Epithelial cell of proximal tubule (primary cell): ENCODE results near the gene ZCCHC7. TPM values are rescaled to one million over a fixed set of nuclear protein-coding genes. Genes with fewer than 3 reads are reported as not detected.

ENCODE experiments used
- DNase-seq: peaks from one replicate; pipeline ENCODE4 v3.0.0-alpha.2; 2011; ENCODE audit warnings: low read depth
- H3K4me3 ChIP-seq: 2 replicates; pipeline ENCODE4 v1.5.1; 2011; ENCODE audit warnings: low read depth, mild to moderate bottlenecking, low read length
- total RNA-seq: library from RNA; depleted of rRNA; stranded (reverse); fragments of >200 nt; gene quantifications from 2 replicates; pipeline ENCODE4 v1.2.3, GENCODE V29; 2015
- TF ChIP-seq, protein P1 (sequence below): conservative IDR thresholded peaks from 2 replicates; pipeline ENCODE4 v1.5.1; 2012; ENCODE audit warnings: low read depth, mild to moderate bottlenecking, low read length

ZCCHC7 gene
- total RNA-seq, 1 donor from 2014 or later: 13.3 TPM

DNA sequence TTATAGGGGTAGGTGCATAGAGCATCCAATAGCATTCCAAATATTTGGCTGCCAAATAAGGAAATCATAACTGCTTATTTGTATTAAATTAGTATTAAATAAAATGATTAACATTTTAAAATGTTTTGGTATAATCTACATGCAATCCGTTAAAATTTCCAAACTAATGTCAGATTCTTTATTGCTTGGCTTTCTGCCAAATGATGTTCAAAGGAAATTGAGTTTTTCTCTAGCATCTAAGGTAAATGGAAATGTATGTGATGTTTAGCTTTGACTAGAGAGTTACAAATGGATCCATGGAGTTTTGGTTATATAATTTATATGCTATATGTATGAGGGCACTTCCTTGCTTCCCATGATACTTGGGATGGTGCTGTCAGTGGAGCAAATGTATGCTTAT, 121.7 kb downstream of the ZCCHC7 start:
- H3K4me3 ChIP-seq: no peak overlapping the region
- no peak for DNase-seq
- TF ChIP-seq, protein P1, sequence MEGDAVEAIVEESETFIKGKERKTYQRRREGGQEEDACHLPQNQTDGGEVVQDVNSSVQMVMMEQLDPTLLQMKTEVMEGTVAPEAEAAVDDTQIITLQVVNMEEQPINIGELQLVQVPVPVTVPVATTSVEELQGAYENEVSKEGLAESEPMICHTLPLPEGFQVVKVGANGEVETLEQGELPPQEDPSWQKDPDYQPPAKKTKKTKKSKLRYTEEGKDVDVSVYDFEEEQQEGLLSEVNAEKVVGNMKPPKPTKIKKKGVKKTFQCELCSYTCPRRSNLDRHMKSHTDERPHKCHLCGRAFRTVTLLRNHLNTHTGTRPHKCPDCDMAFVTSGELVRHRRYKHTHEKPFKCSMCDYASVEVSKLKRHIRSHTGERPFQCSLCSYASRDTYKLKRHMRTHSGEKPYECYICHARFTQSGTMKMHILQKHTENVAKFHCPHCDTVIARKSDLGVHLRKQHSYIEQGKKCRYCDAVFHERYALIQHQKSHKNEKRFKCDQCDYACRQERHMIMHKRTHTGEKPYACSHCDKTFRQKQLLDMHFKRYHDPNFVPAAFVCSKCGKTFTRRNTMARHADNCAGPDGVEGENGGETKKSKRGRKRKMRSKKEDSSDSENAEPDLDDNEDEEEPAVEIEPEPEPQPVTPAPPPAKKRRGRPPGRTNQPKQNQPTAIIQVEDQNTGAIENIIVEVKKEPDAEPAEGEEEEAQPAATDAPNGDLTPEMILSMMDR: no peak

DNA sequence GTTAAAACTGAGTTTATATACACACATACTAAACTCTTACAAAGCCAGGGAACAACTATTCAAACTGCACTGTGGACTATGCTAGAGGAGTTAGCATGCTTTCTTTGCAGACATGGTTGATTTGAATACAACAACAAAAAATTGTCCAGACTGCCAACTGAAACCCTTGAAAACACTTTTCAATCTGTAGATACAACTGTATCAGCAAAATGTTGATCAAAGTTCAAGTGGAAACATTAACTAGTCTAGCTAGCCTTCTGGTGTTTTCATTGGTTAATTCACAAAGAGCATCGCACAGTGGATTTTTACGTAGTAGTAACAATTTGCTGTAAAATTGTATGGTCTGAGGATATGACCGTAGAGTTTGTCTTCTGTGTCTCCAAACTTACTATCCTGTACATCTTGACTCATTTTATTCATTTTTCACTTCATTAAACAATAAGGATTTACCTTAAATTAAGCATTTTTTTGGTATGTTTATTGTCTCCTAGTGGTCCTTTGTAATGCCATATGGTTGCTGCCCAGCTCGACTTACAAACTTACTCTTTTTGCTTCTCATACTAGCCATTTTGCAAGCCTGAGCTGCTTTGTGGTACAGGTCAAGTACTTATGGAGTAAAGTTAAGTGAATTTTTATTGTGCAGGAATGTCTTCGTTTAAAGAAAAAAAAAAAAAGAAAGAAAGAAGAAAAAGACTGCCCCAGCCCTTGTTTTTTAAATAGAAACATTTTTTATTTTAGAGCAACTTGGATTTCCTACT, 123.4 kb downstream of the ZCCHC7 start:
- TF ChIP-seq, protein P1: no peak
- DNase-seq: no peak
- no peak overlapping the region for H3K4me3 ChIP-seq

DNA sequence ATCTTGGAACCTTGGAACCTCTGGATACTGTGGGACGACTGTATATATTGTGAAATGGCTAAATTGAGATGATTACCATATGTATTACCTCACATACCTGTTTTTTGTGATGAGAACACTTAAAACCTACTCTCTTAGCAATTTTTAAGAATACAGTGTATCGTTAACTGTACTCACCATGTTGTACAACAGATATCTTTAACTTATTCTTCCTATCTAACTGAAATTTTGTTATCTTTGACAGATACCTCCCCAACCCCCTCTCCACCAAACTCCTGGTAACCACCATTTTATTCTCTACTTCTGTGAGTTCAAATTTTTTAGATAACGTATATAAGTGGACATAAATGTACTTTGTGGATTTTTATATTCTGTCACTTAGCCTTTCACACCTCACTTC, 126.5 kb downstream of the ZCCHC7 start:
- DNase-seq: no peak
- H3K4me3 ChIP-seq: no peak overlapping the region
- TF ChIP-seq, protein P1: no peak

DNA sequence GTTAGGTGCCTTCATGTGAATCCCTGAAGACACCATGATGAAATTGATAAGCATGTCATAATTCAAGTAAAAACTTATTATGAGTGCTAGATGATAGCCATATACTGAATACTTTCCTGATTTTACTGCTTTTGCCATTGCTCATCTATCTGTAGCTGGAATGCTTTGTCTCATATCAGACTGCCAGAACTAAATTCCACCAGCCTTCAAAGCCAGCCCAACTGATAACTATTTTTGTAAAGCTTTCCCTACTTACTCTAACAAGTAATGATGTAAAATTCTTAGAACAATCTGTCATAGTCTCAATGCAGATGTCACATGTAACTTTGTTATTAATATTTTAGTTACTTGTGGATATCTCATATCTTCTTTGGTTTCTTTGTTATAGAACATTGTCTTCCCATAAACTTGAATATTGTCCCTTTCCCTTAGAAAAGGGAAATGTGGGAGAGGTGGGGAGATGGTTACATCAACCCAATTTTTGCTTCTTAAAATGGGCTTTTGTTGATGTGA, 128.3 kb downstream of the ZCCHC7 start:
- TF ChIP-seq, protein P1: no peak
- H3K4me3 ChIP-seq: no peak overlapping the region
- DNase-seq: no peak

DNA sequence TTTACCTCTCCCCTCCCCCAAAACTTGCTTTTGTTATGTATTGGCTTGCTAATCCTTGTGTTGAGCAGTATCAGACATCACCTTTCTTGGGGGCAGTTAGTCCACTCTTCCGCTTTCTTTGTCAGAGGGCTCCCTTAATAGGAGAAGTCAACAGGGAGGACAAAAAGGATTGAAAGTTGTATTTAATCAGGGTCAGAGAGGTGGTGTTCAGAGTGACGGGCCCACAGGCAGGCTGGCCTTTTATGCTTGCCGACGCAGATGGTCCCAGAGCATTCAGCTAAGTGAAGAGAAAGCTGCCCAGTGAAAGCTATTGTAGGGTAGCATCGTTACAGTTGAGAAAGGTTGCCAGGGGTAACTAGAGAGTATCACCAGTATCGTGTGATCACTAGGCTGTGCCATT, 131.1 kb downstream of the ZCCHC7 start:
- no peak for DNase-seq
- H3K4me3 ChIP-seq: no peak overlapping the region
- TF ChIP-seq, protein P1: no peak

DNA sequence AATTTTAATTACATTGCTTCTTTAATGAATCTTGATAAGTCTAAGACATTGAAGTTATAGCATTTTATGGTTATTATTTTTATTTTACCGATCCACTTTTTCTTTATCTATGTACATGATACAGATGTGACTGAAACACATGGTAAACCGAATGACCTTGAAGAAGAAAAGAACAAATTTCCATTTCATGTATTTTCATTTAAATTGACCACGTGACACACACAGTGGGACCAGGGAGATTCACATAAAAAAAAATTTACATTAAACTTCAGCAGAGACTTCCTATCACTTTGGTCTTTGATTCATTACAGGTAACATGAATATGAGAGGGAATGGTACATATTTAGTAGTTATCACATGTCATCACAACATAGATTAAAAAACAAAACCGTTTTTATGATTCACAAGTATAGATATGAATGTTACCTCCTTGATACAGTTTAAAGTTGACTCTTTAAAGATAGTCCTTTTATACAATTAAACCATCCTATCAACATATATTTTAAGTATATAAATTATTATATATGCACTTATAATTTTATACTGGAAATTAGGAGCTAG, 133.1 kb downstream of the ZCCHC7 start:
- no peak for DNase-seq
- H3K4me3 ChIP-seq: no peak overlapping the region
- TF ChIP-seq, protein P1: no peak
